Neural cell (in vitro differentiated cells): ENCODE results near the gene COG2. TPM values are rescaled to one million over a fixed set of nuclear protein-coding genes. Genes with fewer than 3 reads are reported as not detected.

Experiments used
- H2AFZ ChIP-seq: fragments of 200-600, 300-800 bp; sonication (generic), shearing (Covaris generic); 2 replicates; pipeline ENCODE4 v1.6.0; 2014; ENCODE audit warnings: low read depth, mild to moderate bottlenecking, antibody characterized with exemption, low read length, moderate library complexity
- H3F3A ChIP-seq: fragments of 200-600 bp; shearing (Covaris generic); 2 replicates; pipeline ENCODE4 v1.6.1; 2016; ENCODE audit warnings: mild to moderate bottlenecking, moderate library complexity, mixed read lengths, antibody characterized with exemption, low read length; ENCODE audit not compliant: insufficient read depth, poor library complexity, severe bottlenecking
- H3K27ac ChIP-seq: fragments of 200-600, 300-800 bp; sonication (generic), shearing (Covaris generic); 2 replicates; pipeline ENCODE4 v1.5.1; 2014; ENCODE audit warnings: mild to moderate bottlenecking, low read length, moderate library complexity
- H3K27me3 ChIP-seq: fragments of 300-800, 200-600 bp; sonication (generic), shearing (Covaris generic); 2 replicates; pipeline ENCODE4 v1.6.0; 2014; ENCODE audit warnings: mild to moderate bottlenecking, low read depth, low read length, moderate library complexity; ENCODE audit not compliant: insufficient read depth
- H3K36me3 ChIP-seq: fragments of 300-800, 200-600 bp; sonication (generic), shearing (Covaris generic); 2 replicates; pipeline ENCODE4 v1.5.1; 2014; ENCODE audit warnings: mild to moderate bottlenecking, antibody characterized with exemption, low read length, moderate library complexity; ENCODE audit not compliant: insufficient read depth
- H3K4me2 ChIP-seq: fragments of 300-800, 200-600 bp; sonication (generic), shearing (Covaris generic); 2 replicates; pipeline ENCODE4 v1.6.0; 2014; ENCODE audit warnings: mild to moderate bottlenecking, low read length
- H3K4me3 ChIP-seq: fragments of 300-800, 200-600 bp; sonication (generic), shearing (Covaris generic); 2 replicates; pipeline ENCODE4 v1.5.1; 2014; ENCODE audit warnings: mild to moderate bottlenecking, low read length, moderate library complexity
- H3K79me2 ChIP-seq: fragments of 200-600 bp; shearing (Covaris generic); replicated peaks from 2 replicates; pipeline ENCODE4 v1.6.0; 2014; ENCODE audit warnings: mild to moderate bottlenecking, low read length, moderate library complexity; ENCODE audit not compliant: insufficient read depth
- H3K9ac ChIP-seq: fragments of 300-800, 200-600 bp; sonication (generic), shearing (Covaris generic); 2 replicates; pipeline ENCODE4 v1.6.1; 2016; ENCODE audit warnings: mild to moderate bottlenecking, low read length, mixed read lengths
- H3K9me2 ChIP-seq: fragments of 200-600 bp; shearing (Covaris generic); 2 replicates; pipeline ENCODE4 v1.6.1; 2016; ENCODE audit warnings: mild to moderate bottlenecking, low read length, mixed read lengths; ENCODE audit not compliant: insufficient read depth
- H3K9me3 ChIP-seq: fragments of 200-600, 300-800 bp; sonication (generic), shearing (Covaris generic); 2 replicates; pipeline ENCODE4 v1.6.1; 2016; ENCODE audit warnings: mild to moderate bottlenecking, mixed run types, low read length, moderate library complexity, mixed read lengths
- H4K20me1 ChIP-seq: fragments of 200-600 bp; shearing (Covaris generic); 2 replicates; pipeline ENCODE4 v1.6.1; 2016; ENCODE audit warnings: mild to moderate bottlenecking, mixed run types; ENCODE audit not compliant: insufficient read depth
- CTCF ChIP-seq: fragments of 450-650 bp; IDR thresholded peaks from 2 replicates; pipeline ENCODE4 v1.5.1; 2014; ENCODE audit warnings: antibody characterized with exemption, mild to moderate bottlenecking, moderate library complexity; ENCODE audit not compliant: poor library complexity, severe bottlenecking
- EP300 ChIP-seq: fragments of 450-650 bp; conservative IDR thresholded peaks from 2 replicates; pipeline ENCODE4 v1.6.1; 2014; ENCODE audit warnings: antibody characterized with exemption, mild to moderate bottlenecking, moderate library complexity; ENCODE audit not compliant: poor library complexity, severe bottlenecking
- EZH2 ChIP-seq: fragments of 200-600, 300-800 bp; shearing (Covaris generic), sonication (generic); IDR thresholded peaks from 2 replicates; pipeline ENCODE4 v1.6.1; 2014; ENCODE audit warnings: antibody characterized with exemption, low read length, borderline replicate concordance, mild to moderate bottlenecking; ENCODE audit not compliant: insufficient read depth, poor library complexity, severe bottlenecking
- MXI1 ChIP-seq: fragments of 450-650 bp; conservative IDR thresholded peaks from 2 replicates; pipeline ENCODE4 v1.6.1; 2014; ENCODE audit warnings: antibody characterized with exemption, mild to moderate bottlenecking; ENCODE audit not compliant: poor library complexity, severe bottlenecking
- POLR2AphosphoS5 ChIP-seq: IDR thresholded peaks from 2 replicates; pipeline ENCODE4 v1.6.1; 2012
- RAD21 ChIP-seq: fragments of 450-650 bp; conservative IDR thresholded peaks from 2 replicates; pipeline ENCODE4 v1.6.1; 2014; ENCODE audit warnings: antibody characterized with exemption, mild to moderate bottlenecking, moderate library complexity
- REST ChIP-seq: IDR thresholded peaks from 2 replicates; pipeline ENCODE4 v1.6.1; 2012; ENCODE audit warnings: borderline replicate concordance
- SMC3 ChIP-seq: fragments of 450-650 bp; conservative IDR thresholded peaks from 2 replicates; pipeline ENCODE4 v1.6.1; 2014; ENCODE audit warnings: antibody characterized with exemption, mild to moderate bottlenecking, moderate library complexity; ENCODE audit not compliant: poor library complexity
- TAF1 ChIP-seq: IDR thresholded peaks from 2 replicates; pipeline ENCODE4 v1.6.1; 2012; ENCODE audit warnings: low read depth
- polyA plus RNA-seq: library from polyadenylated mRNA; depleted of rRNA; stranded (reverse); fragments of >200 nt; gene quantifications from 2 replicates; pipeline ENCODE4 v1.2.3, GENCODE V29; 2014

COG2 gene
- polyA plus RNA-seq, 1 donor from 2014 or later = 14.5 TPM

- H3K9me2 ChIP-seq = no peaks in the 10 kb centered on the region
- no peaks in the 10 kb centered on the region for H4K20me1 ChIP-seq
- no peaks in the 10 kb centered on the region for H3K27me3 ChIP-seq
- no peak overlapping the region for H3K27ac ChIP-seq
- no peaks in the 10 kb centered on the region for H3F3A ChIP-seq
- H3K4me3 ChIP-seq = peak overlapping the region; percentile 93
- TF ChIP-seq RAD21 (no peak), MXI1 (no peak), POLR2AphosphoS5 (no peak), TAF1 (no peak), SMC3 (no peak), EP300 (no peak), CTCF (no peak), REST (no peak), EZH2 (no peak)
- H3K36me3 ChIP-seq = no peaks in the 10 kb centered on the region
- no peak overlapping the region for H3K9ac ChIP-seq
- no peak overlapping the region for H2AFZ ChIP-seq
- peaks cover 19% of the 10 kb centered on the region for H3K79me2 ChIP-seq
- H3K4me2 ChIP-seq = no peak overlapping the region
- H3K9me3 ChIP-seq = no peaks in the 10 kb centered on the region
These were observed 935 bp upstream of the COG2 start for GRCh38 chr1:230641346-230641745.

- H3K4me3 ChIP-seq = peak overlapping the region; percentile 93
- no peaks in the 10 kb centered on the region for H3K9me3 ChIP-seq
- H2AFZ ChIP-seq = peak overlapping the region; percentile 48
- no peaks in the 10 kb centered on the region for H3K27me3 ChIP-seq
- H3K79me2 ChIP-seq = peaks cover 24% of the 10 kb centered on the region
- H3F3A ChIP-seq = no peaks in the 10 kb centered on the region
- no peak overlapping the region for H3K4me2 ChIP-seq
- no peaks in the 10 kb centered on the region for H3K9me2 ChIP-seq
- H4K20me1 ChIP-seq = no peaks in the 10 kb centered on the region
- TF ChIP-seq RAD21 (no peak), EP300 (no peak), TAF1 (no peak), CTCF (no peak), EZH2 (no peak), POLR2AphosphoS5 (no peak), MXI1 (no peak), SMC3 (no peak), REST (no peak)
- no peak overlapping the region for H3K27ac ChIP-seq
- H3K36me3 ChIP-seq = no peaks in the 10 kb centered on the region
- no peak overlapping the region for H3K9ac ChIP-seq
These were observed 400 bp upstream of the COG2 start for GRCh38 chr1:230641900-230642262.
